Measurements from ENCODE around the gene TGFBI. TPM values are rescaled to one million over a fixed set of nuclear protein-coding genes. Genes with fewer than 3 reads are reported as not detected.

TGFBI gene
- total and polyA plus RNA-seq, 9 of the 15 experiments (the other 6 are each of a cell fraction or from before 2014, with no cell fraction given), result 0.05 to 0.62 (median 0.08) TPM; not detected in 6

DNA sequence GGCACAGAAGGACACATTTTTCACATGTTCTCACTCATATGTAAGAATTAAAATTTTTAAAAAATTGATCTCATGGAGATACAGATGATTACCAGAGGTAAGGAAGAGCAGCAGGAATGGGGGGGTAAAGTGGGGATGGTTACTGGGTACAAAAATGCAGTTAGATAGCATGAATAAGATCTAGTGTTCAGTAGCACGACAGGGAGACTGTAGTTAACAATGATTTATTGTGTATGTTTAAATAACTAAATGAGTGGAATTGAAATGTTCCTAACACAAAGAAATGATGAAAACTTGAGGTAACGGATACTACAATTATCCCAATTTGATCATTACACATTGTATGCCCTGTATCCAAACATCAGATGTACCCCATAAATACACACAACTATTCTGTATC, 15.2 kb upstream of the TGFBI start:
- no peaks in the 10 kb centered on the region for H3K27me3 ChIP-seq (ENCODE audit: control insufficient read depth in 2 of 2, insufficient read depth in 2 of 2, low read length in 2 of 2)
- no peaks in the 10 kb centered on the region for H3K9me1 ChIP-seq (ENCODE audit: control insufficient read depth, insufficient read depth, low read length)
- BruUV-seq (replicated peaks), result no TSS peak
- in situ Hi-C loops (cut with MboI), result no loop called here
- CTCF ChIA-PET (ENCODE audit: low intra/inter-chr PET ratio), result no interaction called here
- H3K9ac ChIP-seq (ENCODE audit: insufficient read depth in 1 of 2, low read depth in 2 of 2, low read length in 2 of 2), result no peak overlapping the region
- H3K79me2 ChIP-seq (ENCODE audit: control insufficient read depth, insufficient read depth, low read length), result no peaks in the 10 kb centered on the region
- intact Hi-C loops (cut with micrococcal nuclease), result no loop called here
- no peak overlapping the region for H3K4me2 ChIP-seq (ENCODE audit: insufficient read depth, low read length)
- H2AFZ ChIP-seq (ENCODE audit: low read depth, low read length), result no peak overlapping the region
- no peak for FAIRE-seq
- H4K20me1 ChIP-seq (replicated peaks; ENCODE audit: control insufficient read depth, insufficient read depth, low read length), result no peaks in the 10 kb centered on the region
- DNase-seq (ENCODE audit: extremely low read depth in 1 of 4, low spot score in 3 of 4), result no peak
- ATAC-seq, result no peak
- H3K4me1 ChIP-seq (replicated peaks in 1 of 2; ENCODE audit: control insufficient read depth in 2 of 2, insufficient read depth in 2 of 2, low read length in 2 of 2), result no peaks in the 10 kb centered on the region
- no peak overlapping the region for H3K4me3 ChIP-seq
- no peaks in the 10 kb centered on the region for H3K9me3 ChIP-seq (replicated peaks; ENCODE audit: control insufficient read depth, insufficient read depth, low read depth, low read length)
- 0% methylated on average over 2 of the region's 2 CpGs for WGBS (ENCODE audit: insufficient coverage, low coverage, missing lambda C conversion rate)
- POLR2A ChIA-PET, result no interaction called here
- H3K36me3 ChIP-seq (ENCODE audit: control insufficient read depth, insufficient read depth, low read length), result no peaks in the 10 kb centered on the region
- H3K27ac ChIP-seq (ENCODE audit: extremely low read depth, low read depth, low read length), result no peak overlapping the region
- no peak for TF ChIP-seq MTA1 (IDR thresholded peaks at IDR 0.05; ENCODE audit: borderline replicate concordance)
- TF ChIP-seq RREB1 (CRISPR knock-in tag; IDR thresholded peaks at IDR 0.05), result no peak
- TF ChIP-seq ZNF717 (CRISPR knock-in tag; IDR thresholded peaks at IDR 0.05), result no peak
- no peak for TF ChIP-seq ZNF551 (CRISPR knock-in tag; IDR thresholded peaks at IDR 0.05)
- TF ChIP-seq MTA2 (IDR thresholded peaks at IDR 0.05; ENCODE audit: low read depth), result no peak
- TF ChIP-seq, protein P1, sequence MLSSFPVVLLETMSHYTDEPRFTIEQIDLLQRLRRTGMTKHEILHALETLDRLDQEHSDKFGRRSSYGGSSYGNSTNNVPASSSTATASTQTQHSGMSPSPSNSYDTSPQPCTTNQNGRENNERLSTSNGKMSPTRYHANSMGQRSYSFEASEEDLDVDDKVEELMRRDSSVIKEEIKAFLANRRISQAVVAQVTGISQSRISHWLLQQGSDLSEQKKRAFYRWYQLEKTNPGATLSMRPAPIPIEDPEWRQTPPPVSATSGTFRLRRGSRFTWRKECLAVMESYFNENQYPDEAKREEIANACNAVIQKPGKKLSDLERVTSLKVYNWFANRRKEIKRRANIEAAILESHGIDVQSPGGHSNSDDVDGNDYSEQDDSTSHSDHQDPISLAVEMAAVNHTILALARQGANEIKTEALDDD (IDR thresholded peaks at IDR 0.05), result no peak
- no peak for TF ChIP-seq DPF2 (IDR thresholded peaks at IDR 0.05)
- no peak for TF ChIP-seq LCOR (CRISPR knock-in tag; IDR thresholded peaks at IDR 0.05)
- no peak for TF ChIP-seq CEBPZ (IDR thresholded peaks at IDR 0.05; ENCODE audit: borderline replicate concordance, low read depth, low read length)
- TF ChIP-seq, protein P2, sequence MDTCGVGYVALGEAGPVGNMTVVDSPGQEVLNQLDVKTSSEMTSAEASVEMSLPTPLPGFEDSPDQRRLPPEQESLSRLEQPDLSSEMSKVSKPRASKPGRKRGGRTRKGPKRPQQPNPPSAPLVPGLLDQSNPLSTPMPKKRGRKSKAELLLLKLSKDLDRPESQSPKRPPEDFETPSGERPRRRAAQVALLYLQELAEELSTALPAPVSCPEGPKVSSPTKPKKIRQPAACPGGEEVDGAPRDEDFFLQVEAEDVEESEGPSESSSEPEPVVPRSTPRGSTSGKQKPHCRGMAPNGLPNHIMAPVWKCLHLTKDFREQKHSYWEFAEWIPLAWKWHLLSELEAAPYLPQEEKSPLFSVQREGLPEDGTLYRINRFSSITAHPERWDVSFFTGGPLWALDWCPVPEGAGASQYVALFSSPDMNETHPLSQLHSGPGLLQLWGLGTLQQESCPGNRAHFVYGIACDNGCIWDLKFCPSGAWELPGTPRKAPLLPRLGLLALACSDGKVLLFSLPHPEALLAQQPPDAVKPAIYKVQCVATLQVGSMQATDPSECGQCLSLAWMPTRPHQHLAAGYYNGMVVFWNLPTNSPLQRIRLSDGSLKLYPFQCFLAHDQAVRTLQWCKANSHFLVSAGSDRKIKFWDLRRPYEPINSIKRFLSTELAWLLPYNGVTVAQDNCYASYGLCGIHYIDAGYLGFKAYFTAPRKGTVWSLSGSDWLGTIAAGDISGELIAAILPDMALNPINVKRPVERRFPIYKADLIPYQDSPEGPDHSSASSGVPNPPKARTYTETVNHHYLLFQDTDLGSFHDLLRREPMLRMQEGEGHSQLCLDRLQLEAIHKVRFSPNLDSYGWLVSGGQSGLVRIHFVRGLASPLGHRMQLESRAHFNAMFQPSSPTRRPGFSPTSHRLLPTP (IDR thresholded peaks at IDR 0.05; ENCODE audit: borderline replicate concordance, extremely low read depth, insufficient read length), result no peak
